ENCODE data around the gene ABL1.

DNA sequence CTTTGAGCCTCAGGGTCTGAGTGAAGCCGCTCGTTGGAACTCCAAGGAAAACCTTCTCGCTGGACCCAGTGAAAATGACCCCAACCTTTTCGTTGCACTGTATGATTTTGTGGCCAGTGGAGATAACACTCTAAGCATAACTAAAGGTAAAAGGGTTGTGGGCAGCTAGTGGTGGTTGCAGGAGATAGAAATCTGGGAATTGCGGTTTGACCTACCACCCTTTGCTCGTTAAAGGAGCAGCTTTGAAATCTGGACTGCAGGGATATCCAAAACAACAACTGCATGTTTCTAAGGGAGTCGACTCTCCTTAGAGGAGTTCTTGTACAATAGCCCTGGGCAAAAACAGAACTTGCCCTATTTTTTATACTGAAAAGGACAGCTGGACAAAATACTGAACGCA is 19.0 kb downstream of the ABL1 start:
- no peak for TF ChIP-seq POLR2AphosphoS5 (IDR thresholded peaks at IDR 0.05; ENCODE audit: low read depth, low read length)
- TF ChIP-seq TAF1 (IDR thresholded peaks at IDR 0.05; ENCODE audit: borderline replicate concordance, insufficient read depth, low read length), result no peak
- no peak for TF ChIP-seq SIN3A (IDR thresholded peaks at IDR 0.05; ENCODE audit: borderline replicate concordance, insufficient read depth, low read length)
- no peak for TF ChIP-seq REST (IDR thresholded peaks at IDR 0.05; ENCODE audit: insufficient read depth in 1 of 2, low read depth in 2 of 2, low read length in 2 of 2)
- TF ChIP-seq FOXP2 (optimal IDR thresholded peaks at IDR 0.05; ENCODE audit: borderline replicate concordance, extremely low read depth, extremely low read length, insufficient read depth), result no peak

All from PFSK-1 (cell line).